Measurements from ENCODE around the gene SFPQ. TPM values are rescaled to one million over a fixed set of nuclear protein-coding genes. Genes with fewer than 3 reads are reported as not detected.
A peak's percentile ranks its signal among the peaks of the same experiment; 100 is the strongest.
"Not testable (repeated sequence)": the region's sequence is repeated elsewhere in the genome, so short reads cannot be mapped to it uniquely, and the experiment has no call there.

SFPQ gene
- total and polyA plus RNA-seq, 7 donors = 55.9 to 194 (median 136) TPM

DNA sequence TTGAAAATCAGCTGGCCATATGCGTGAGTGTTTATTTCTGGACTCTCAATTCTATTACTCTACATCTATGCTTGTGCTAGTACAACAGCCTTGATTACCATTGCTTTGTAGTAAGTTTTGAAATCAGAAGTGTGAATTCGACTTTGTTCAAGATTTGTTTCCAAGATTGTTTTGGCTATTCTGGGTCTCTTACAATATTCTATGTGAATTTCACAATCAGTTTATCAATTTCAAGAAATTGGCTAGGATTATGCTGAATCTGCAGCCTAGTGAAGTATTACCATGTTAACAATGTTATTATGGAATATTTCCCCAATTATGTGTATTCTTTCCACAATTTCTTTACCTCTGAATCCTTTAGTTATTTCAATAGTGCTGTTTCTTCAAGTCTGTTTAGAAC, 19.5 kb downstream of the SFPQ start:
- Histone ChIP-seq H3K27me3 (no peaks in the 10 kb centered on the region), H3K27ac (no peak overlapping the region), H3K4me1 (peaks cover 0 to 5% (median under 1%) of the 10 kb centered on the region in 4 donors), H3K4me3 (no peak overlapping the region), H3K36me3 (peaks cover 13 to 53% (median 25%) of the 10 kb centered on the region in 4 donors), H3K9me3 (no peaks in the 10 kb centered on the region)
- DNase-seq = no peak
- intact Hi-C loops (cut with DNase I) = no loop called here
- 66 to 85% methylated on average over 2 of the region's 2 CpGs for WGBS, 2 donors
- TF ChIP-seq EP300 (IDR thresholded peaks at IDR 0.05) = no peak
- no peak for TF ChIP-seq POLR2AphosphoS5 (IDR thresholded peaks at IDR 0.05)
- TF ChIP-seq CTCF (IDR thresholded peaks at IDR 0.05) = no peak
- no peak for TF ChIP-seq POLR2A (IDR thresholded peaks at IDR 0.05)

- H3K4me1 ChIP-seq = no peaks in the 10 kb centered on the region
- intact Hi-C loops (cut with DNase I) = no loop called here
- H3K9me3 ChIP-seq = no peaks in the 10 kb centered on the region
- no peak overlapping the region for H3K4me3 ChIP-seq
- TF ChIP-seq POLR2AphosphoS5 (IDR thresholded peaks at IDR 0.05) (no peak), CTCF (IDR thresholded peaks at IDR 0.05) (no peak), POLR2A (IDR thresholded peaks at IDR 0.05) (no peak), EP300 (IDR thresholded peaks at IDR 0.05) (no peak)
- WGBS, 2 donors = 78 to 87% methylated on average over 8 of the region's 8 CpGs
- DNase-seq = no peak
- H3K36me3 ChIP-seq = peaks cover 3 to 38% (median 15%) of the 10 kb centered on the region in 4 donors
- no peaks in the 10 kb centered on the region for H3K27me3 ChIP-seq
- H3K27ac ChIP-seq = no peak overlapping the region
Observed at GRCh38 chr1:35172022-35172421, 20.9 kb downstream of the SFPQ start.

- no peaks in the 10 kb centered on the region for H3K27me3 ChIP-seq
- intact Hi-C loops (cut with DNase I) = no loop called here
- WGBS, 2 donors = 79 to 86% methylated on average over 4 of the region's 4 CpGs
- no peaks in the 10 kb centered on the region for H3K9me3 ChIP-seq
- no peak for DNase-seq
- TF ChIP-seq POLR2AphosphoS5 (IDR thresholded peaks at IDR 0.05) (peak in 1 of 4 donors; percentile 10), POLR2A (IDR thresholded peaks at IDR 0.05) (no peak)
- H3K27ac ChIP-seq = no peak overlapping the region
- peaks cover 0 to 34% (median 11%) of the 10 kb centered on the region in 4 donors for H3K36me3 ChIP-seq
- H3K4me1 ChIP-seq = no peaks in the 10 kb centered on the region
- no peak overlapping the region for H3K4me3 ChIP-seq
Observed at GRCh38 chr1:35171579-35171978, 21.4 kb downstream of the SFPQ start.

DNA sequence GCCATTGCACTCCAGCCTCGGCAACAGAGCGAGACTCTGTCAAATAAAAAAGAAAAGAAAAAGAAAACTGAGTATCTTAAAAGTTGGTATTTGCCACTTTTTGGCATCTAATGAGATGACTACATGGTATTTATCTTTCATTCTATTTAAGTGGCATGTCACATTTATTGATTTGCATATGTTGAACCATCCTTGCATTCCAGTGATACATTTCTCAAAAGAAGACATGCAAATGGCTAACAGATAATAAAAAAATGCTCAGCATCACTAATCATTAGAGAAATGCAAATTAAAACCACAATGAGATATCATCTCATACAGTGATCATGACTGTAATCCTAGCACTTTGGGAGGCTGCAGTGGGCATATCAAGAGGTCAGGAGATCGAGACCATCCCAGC, 28.1 kb downstream of the SFPQ start:
- intact Hi-C loops (cut with DNase I) = no loop called here
- Histone ChIP-seq H3K27me3 (no peaks in the 10 kb centered on the region), H3K4me1 (no peaks in the 10 kb centered on the region), H3K4me3 (no peak overlapping the region), H3K36me3 (no peaks in the 10 kb centered on the region), H3K27ac (no peak overlapping the region), H3K9me3 (peaks cover 0 to 8% (median 0%) of the 10 kb centered on the region in 4 donors)
- WGBS, 2 donors = 96 to 99% methylated on average over 3 of the region's 3 CpGs
- DNase-seq = no peak
- TF ChIP-seq EP300 (IDR thresholded peaks at IDR 0.05) = no peak
- TF ChIP-seq CTCF (IDR thresholded peaks at IDR 0.05) = no peak
- TF ChIP-seq POLR2AphosphoS5 (IDR thresholded peaks at IDR 0.05) = no peak
- no peak for TF ChIP-seq POLR2A (IDR thresholded peaks at IDR 0.05)

DNA sequence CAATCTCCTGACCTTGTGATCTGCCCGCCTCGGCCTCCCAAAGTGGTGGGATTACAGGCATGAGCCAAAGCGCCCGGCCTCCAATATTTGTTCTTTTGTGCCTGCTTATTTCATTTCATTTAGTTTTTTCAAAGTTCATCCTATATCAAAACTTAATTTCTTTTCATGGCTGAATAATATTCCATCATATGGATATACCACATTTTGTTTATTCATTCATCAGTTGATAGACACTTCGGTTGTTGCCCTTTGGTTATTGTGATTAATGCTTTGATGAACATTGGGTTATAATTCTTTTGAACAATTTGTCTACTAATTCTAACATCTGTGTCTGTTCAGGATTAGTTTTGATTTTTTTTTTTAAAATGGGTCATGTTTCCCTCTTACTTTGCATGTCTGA, 41.7 kb downstream of the SFPQ start:
- intact Hi-C loops (cut with DNase I) = no loop called here
- no peak overlapping the region for H3K27ac ChIP-seq
- no peaks in the 10 kb centered on the region for H3K9me3 ChIP-seq
- H3K4me3 ChIP-seq = no peak overlapping the region
- no peaks in the 10 kb centered on the region for H3K4me1 ChIP-seq
- 96 to 98% methylated on average over 5 of the region's 5 CpGs for WGBS, 2 donors
- DNase-seq = no peak
- no peaks in the 10 kb centered on the region for H3K36me3 ChIP-seq
- H3K27me3 ChIP-seq = no peaks in the 10 kb centered on the region
- TF ChIP-seq POLR2AphosphoS5 (IDR thresholded peaks at IDR 0.05) (no peak), EP300 (IDR thresholded peaks at IDR 0.05) (no peak), CTCF (IDR thresholded peaks at IDR 0.05) (no peak), POLR2A (IDR thresholded peaks at IDR 0.05) (no peak)

DNA sequence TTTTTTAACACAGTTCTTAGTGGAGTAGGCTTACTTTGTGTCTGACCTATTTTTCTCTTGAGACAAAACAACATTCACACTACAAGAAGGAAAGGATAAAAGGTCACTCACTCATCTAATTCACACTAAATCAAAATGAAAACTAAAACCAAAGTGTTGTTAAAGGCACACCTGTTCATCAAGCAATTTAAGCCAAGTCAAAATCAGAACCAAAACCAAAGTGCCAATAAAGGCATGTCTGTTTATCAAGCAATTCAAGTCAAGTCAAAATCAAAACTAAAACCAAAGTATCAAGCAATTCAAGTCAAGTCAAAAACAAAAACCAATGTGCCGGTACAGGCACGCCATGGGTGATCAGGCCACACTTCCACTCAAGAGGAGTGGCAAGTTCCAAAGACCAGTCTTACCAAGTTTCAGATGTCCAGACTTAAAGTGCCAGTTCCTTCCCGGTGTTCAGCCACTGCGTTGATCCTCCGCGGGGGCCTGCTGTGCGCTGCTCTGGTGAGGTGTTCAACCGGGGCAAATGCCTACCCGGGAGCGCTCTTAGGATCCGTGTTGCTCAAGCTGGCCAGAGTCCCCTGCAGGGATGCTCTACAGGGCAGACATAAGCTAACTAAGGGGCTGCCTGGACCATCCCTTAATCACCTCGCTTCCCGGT, 46.9 kb downstream of the SFPQ start:
- H3K4me3 ChIP-seq = peak overlapping the region in 2 of 4 donors; percentile 2 to 9
- H3K36me3 ChIP-seq; H3K27ac ChIP-seq; H3K4me1 ChIP-seq; H3K27me3 ChIP-seq; DNase-seq; H3K9me3 ChIP-seq; intact Hi-C loops (cut with DNase I): not testable (repeated sequence)
- 35 to 72% methylated on average over 13 of the region's 13 CpGs for WGBS, 2 donors
